Naive thymus-derived CD8-positive, alpha-beta T cell (primary cell): Measurements from ENCODE around the gene GTPBP2. TPM values are rescaled to one million over a fixed set of nuclear protein-coding genes. Genes with fewer than 3 reads are reported as not detected.

Experiments used
- ATAC-seq, 2 donors: fragments of 150-1000 bp; cut with Tn5 transposase in 1 of 2; sonication (Bioruptor Pico), chemical (Tn5 transposase) in 1 of 2; 1 replicate in 1 of 2; 2 replicates in 1 of 2; pipeline ENCODE4 v1.10.0; 2021; ENCODE audit warnings: mild to moderate bottlenecking in 2 of 2, moderate library complexity in 2 of 2
- POLR2A ChIA-PET: fragments of 350-600 bp; sonication (Branson Sonifier 250); formaldehyde crosslinking; loops from one replicate; lab custom pipeline; 2021; ENCODE audit warnings: antibody characterized with exemption; lab: Charles Lee
- DNase-seq, 10 donors: peaks; one replicate each; pipeline versions ENCODE4 v3.0.0 to v3.0.0-alpha.2; 2020 to 2022
- H3K27ac Mint-ChIP-seq, 10 donors: one replicate each; pipeline ENCODE4 v1.8.0; 2020 to 2022; ENCODE audit warnings: mild to moderate bottlenecking in 10 of 10, mixed read lengths in 10 of 10, moderate library complexity in 4 of 10, inconsistent platforms in 1 of 10
- H3K27me3 Mint-ChIP-seq, 5 donors: one replicate each; pipeline ENCODE4 v1.8.0; 2021 to 2022; ENCODE audit warnings: mixed read lengths in 5 of 5
- H3K36me3 Mint-ChIP-seq, 3 donors: one replicate each; pipeline ENCODE4 v1.8.0; 2020 to 2022; ENCODE audit warnings: mixed read lengths in 3 of 3, mild to moderate bottlenecking in 2 of 3, inconsistent platforms in 1 of 3
- H3K4me1 Mint-ChIP-seq, 4 donors: one replicate each; pipeline ENCODE4 v1.8.0; 2021 to 2022; ENCODE audit warnings: mixed read lengths in 4 of 4
- H3K4me3 Mint-ChIP-seq, 10 donors: one replicate each; pipeline ENCODE4 v1.8.0; 2020 to 2022; ENCODE audit warnings: mild to moderate bottlenecking in 10 of 10, mixed read lengths in 10 of 10, moderate library complexity in 6 of 10, inconsistent platforms in 1 of 10
- H3K9me3 Mint-ChIP-seq, 9 donors: one replicate each; pipeline ENCODE4 v1.8.0; 2020 to 2022; ENCODE audit warnings: mixed read lengths in 9 of 9, mild to moderate bottlenecking in 3 of 9, inconsistent platforms in 1 of 9, moderate library complexity in 1 of 9
- polyA plus RNA-seq, 3 donors: library from polyadenylated mRNA; unstranded; fragments of 300-500 nt; fragmentation: Illumina TruSeq; gene quantifications; one replicate each; pipeline ENCODE4 v1.2.3, GENCODE V29; 2021
- total RNA-seq, 8 experiments: library from RNA in 2 of 8; stranded (reverse) in 2 of 8; gene quantifications; one replicate each; pipeline ENCODE4 v1.2.3 and lab custom pipeline; 2021 to 2026

The GTPBP2 gene
- total RNA-seq, result 10 to 100 TPM; 71.6 to 75.7 TPM
- 1 to 10 TPM; 1.1 to 2.6 (median 1.7) TPM for polyA plus RNA-seq
- total RNA-seq (lab: John Stamatoyannopoulos, UW), result 50.7 to 83.0 (median 65.0) reads per million in 6 experiments

DNA sequence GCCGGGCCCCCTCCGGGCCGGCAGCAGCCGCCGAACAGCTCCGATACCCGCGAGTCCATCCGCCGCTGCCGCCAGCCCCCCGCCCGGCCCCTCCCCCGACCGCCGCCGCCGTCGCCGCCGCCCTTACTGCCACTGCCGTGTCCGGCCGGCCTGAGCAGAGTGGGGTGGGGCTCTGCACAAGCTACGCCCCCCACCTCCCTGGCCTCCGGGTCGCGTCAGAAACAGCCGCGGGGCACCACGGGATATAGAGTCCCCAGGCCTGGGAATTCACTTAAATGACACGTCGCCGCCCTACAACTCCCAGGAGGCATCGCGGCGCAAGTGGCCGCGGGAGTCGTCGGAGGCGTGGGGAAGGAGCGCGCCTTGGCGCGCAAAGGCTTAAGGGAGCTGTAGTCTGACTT lies at the start of gene GTPBP2:
Gene GTPBP2, minus strand, starts transcription at position 161 of the 401 bp plus-strand sequence. Its CDS starts 102 bp downstream, at position 59.
- peaks cover 0 to 26% (median 1%) of the 10 kb centered on the region in 3 donors for H3K36me3 Mint-ChIP-seq
- H3K4me3 Mint-ChIP-seq, result peak within 1 kb of the TSS; percentile 96 to 100 (median 99)
- DNase-seq (peak; percentile 86 to 97 (median 93)), ATAC-seq (peak; percentile 88 to 89)
- H3K4me1 Mint-ChIP-seq, result peaks cover 24 to 43% (median 40%) of the 10 kb centered on the region in 4 donors
- no peaks in the 10 kb centered on the region for H3K9me3 Mint-ChIP-seq
- POLR2A ChIA-PET, result interaction anchor here (0.8 to 2.0 kb wide), 14 partner anchors 11 to 618 kb away, joined by 3 to 8 read pairs (median 4); partner anchors contain the start of genes HSP90AB1, MRPS18A, POLH and RSPH9
- H3K27ac Mint-ChIP-seq, result peak within 1 kb of the TSS; percentile 95 to 98 (median 98)
- no peaks in the 10 kb centered on the region for H3K27me3 Mint-ChIP-seq

- POLR2A ChIA-PET, result no interaction called here
- ATAC-seq (no peak), DNase-seq (no peak)
- peak overlapping the region in 2 of 10 donors; percentile 38 to 39 for H3K27ac Mint-ChIP-seq
- peaks cover 7 to 20% (median 11%) of the 10 kb centered on the region in 4 donors for H3K4me1 Mint-ChIP-seq
- peaks cover 0 to 78% (median 11%) of the 10 kb centered on the region in 3 donors for H3K36me3 Mint-ChIP-seq
- no peak overlapping the region for H3K4me3 Mint-ChIP-seq
- H3K9me3 Mint-ChIP-seq, result no peaks in the 10 kb centered on the region
- H3K27me3 Mint-ChIP-seq, result no peaks in the 10 kb centered on the region
Observed at GRCh38 chr6:43678341-43678740, 49.3 kb upstream of the GTPBP2 start.

DNA sequence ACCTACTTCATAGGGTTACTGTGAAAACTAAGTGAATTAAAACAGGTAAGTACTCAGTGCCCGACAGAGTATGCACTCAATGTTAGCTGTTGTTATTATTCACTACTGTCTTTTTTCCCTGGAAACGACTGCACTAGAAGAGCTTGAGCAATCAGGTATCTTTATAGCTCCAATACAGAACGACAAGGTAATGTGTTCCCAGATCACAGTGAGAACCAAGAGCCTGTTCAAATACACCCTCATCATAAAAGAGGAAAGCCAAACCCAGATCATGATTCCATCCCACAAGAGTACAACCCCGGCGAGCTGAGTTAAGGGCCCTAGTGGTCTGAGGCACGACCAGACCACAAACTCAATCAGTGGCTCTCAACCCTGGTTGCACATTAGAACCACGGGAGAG lies 48.7 kb upstream of the GTPBP2 start:
- POLR2A ChIA-PET, result no interaction called here

GRCh38 chr6:43676962-43677606 lies 48.0 kb upstream of the GTPBP2 start:
- no peak for ATAC-seq
- no peak for DNase-seq
- Mint-ChIP-seq H3K27ac (peak overlapping the region in 1 of 10 donors; percentile 24), H3K36me3 (peaks cover 0 to 77% (median 11%) of the 10 kb centered on the region in 3 donors), H3K27me3 (no peaks in the 10 kb centered on the region), H3K4me3 (no peak overlapping the region), H3K4me1 (peaks cover 0 to 9% (median 1%) of the 10 kb centered on the region in 4 donors), H3K9me3 (no peaks in the 10 kb centered on the region)
- POLR2A ChIA-PET, result no interaction called here

More for the DNA sequence above, 48.7 kb upstream of the GTPBP2 start:
- Mint-ChIP-seq H3K27ac (no peak overlapping the region), H3K27me3 (no peaks in the 10 kb centered on the region), H3K4me1 (peaks cover 4 to 14% (median 5%) of the 10 kb centered on the region in 4 donors), H3K9me3 (no peaks in the 10 kb centered on the region), H3K4me3 (no peak overlapping the region), H3K36me3 (peaks cover 0 to 79% (median 11%) of the 10 kb centered on the region in 3 donors)
- ATAC-seq (no peak), DNase-seq (no peak)

DNA sequence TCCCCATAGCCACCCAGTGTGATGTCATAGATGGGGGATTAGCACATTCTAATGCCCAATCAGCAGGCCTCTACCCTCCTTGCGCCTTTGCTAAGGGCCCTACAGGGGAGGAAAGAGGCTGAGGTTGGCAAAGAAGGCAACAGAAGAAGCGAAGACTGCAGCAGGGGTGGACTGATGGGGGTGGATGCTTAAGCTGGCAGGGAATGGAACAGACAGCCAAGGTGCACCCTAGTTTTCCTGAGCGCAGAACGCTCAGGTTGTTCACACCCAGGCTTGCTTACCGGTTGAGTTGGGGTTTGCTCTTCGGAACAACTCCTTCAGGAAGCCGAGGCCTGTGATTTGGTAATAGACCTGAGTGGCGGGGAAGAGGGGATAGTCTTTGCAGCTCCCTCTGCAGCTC lies 45.9 kb upstream of the GTPBP2 start:
- H3K27ac Mint-ChIP-seq, result peak overlapping the region in 2 of 10 donors; percentile 4 to 74
- H3K36me3 Mint-ChIP-seq, result peaks cover 0 to 75% (median 10%) of the 10 kb centered on the region in 3 donors
- H3K27me3 Mint-ChIP-seq, result no peaks in the 10 kb centered on the region
- H3K4me1 Mint-ChIP-seq, result no peaks in the 10 kb centered on the region
- no peak for DNase-seq
- H3K9me3 Mint-ChIP-seq, result no peaks in the 10 kb centered on the region
- POLR2A ChIA-PET, result interaction anchor here (0.5 kb wide), 1 partner anchor 43 kb away, joined by 5 read pairs; no protein-coding TSS in a partner anchor
- H3K4me3 Mint-ChIP-seq, result no peak overlapping the region
- no peak for ATAC-seq

GRCh38 chr6:43674291-43674690 lies 45.2 kb upstream of the GTPBP2 start:
- peak overlapping the region in 4 of 10 donors; percentile 4 to 80 (median 70) for H3K27ac Mint-ChIP-seq
- peaks cover 0 to 69% (median 10%) of the 10 kb centered on the region in 3 donors for H3K36me3 Mint-ChIP-seq
- no peaks in the 10 kb centered on the region for H3K4me1 Mint-ChIP-seq
- H3K27me3 Mint-ChIP-seq, result no peaks in the 10 kb centered on the region
- ATAC-seq (no peak), DNase-seq (no peak)
- POLR2A ChIA-PET, result no interaction called here
- no peak overlapping the region for H3K4me3 Mint-ChIP-seq
- H3K9me3 Mint-ChIP-seq, result no peaks in the 10 kb centered on the region

DNA sequence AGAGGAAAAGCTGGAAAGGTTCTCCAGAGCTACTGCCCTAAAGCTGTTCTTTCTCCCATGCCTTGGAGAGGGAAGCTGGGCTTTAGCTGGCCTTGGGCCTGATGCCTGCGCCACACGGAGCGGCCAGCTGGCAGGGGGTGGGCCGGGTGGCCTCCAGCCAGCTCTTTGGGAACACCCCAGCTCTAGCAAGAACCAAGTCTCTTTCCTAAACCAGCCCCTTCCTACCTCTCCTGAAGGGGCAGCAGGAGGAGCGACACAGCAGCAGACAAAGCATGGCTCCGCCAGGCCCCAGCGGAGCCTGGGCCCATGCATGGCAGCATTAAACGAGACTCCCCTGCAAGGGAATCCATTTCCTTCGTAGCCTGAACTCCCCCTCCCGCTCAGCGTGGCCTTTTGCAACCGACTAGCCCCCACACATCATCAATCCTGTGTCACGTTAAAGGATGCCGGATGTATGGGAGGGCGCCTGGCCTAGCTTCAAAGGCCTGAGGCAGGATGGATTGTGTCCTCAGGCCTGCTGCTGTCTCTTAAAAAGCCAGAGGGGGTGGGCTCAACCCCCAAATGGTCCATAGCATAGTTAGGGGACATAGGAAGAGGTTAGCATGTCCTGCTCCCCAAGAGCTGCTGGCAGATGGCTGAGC lies 44.5 kb upstream of the GTPBP2 start:
- H3K4me1 Mint-ChIP-seq, result peaks cover 0 to 4% (median 0%) of the 10 kb centered on the region in 4 donors
- DNase-seq (no peak), ATAC-seq (no peak)
- no peaks in the 10 kb centered on the region for H3K9me3 Mint-ChIP-seq
- H3K27me3 Mint-ChIP-seq, result no peaks in the 10 kb centered on the region
- peaks cover 0 to 67% (median 10%) of the 10 kb centered on the region in 3 donors for H3K36me3 Mint-ChIP-seq
- POLR2A ChIA-PET, result interaction anchor here (0.7 to 1.6 kb wide), 2 partner anchors 14 to 1831 kb away, joined by 4 to 5 read pairs; partner anchors contain the start of gene MRPS18A
- no peak overlapping the region for H3K27ac Mint-ChIP-seq
- no peak overlapping the region for H3K4me3 Mint-ChIP-seq

DNA sequence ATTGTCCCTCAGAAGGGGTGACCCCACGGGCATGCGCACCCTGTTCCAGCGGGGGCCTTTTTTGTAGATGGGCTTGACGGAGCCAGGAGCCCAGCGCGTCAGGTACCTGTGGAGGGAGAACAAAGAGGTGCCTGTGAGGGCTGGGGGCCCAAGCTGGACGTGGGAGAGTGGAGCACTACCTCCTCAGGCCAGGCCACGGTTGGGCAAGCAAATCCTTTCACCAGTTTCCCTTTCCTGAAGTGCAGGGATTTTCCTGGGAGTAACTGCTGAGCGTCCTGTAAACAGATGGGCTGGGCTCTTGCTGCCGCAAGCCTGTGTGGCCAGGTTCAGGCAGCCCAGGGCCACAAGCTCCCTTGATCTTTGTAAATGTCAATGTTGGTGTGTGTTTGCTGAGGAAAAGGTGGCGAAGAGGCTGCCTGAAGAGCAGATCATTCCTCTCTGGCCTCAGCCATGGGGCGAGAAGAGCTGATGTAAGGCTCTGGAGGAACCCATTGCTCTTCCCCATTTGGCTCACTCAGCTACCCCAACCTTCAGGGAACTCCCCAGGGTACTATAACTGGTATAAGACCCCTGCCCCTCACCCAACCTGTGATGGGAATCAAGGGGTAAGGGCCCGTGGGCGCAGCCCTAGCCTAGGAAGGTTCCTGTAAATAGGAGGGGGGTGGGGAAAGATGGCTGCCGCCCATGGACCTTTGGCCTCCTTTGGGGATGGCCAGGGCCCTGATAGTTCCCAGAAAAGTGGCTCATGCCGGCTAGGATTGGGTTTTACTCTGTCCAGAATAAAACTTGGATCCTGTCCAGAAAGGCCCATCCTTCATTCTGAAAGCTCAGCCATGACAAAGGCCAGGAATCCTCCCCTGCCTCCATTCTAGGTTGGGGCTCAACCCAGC lies 43.0 kb upstream of the GTPBP2 start:
- peaks cover 0 to 56% (median 8%) of the 10 kb centered on the region in 3 donors for H3K36me3 Mint-ChIP-seq
- POLR2A ChIA-PET, result interaction anchor here (1.2 to 1.6 kb wide), 2 partner anchors 16 to 64 kb away, joined by 3 to 4 read pairs; partner anchors contain the start of gene MRPS18A
- DNase-seq (no peak), ATAC-seq (no peak)
- H3K27ac Mint-ChIP-seq, result peak overlapping the region in 2 of 10 donors; percentile 56 to 76
- H3K4me1 Mint-ChIP-seq, result peaks cover 3 to 18% (median 13%) of the 10 kb centered on the region in 4 donors
- H3K9me3 Mint-ChIP-seq, result no peaks in the 10 kb centered on the region
- no peak overlapping the region for H3K4me3 Mint-ChIP-seq
- no peaks in the 10 kb centered on the region for H3K27me3 Mint-ChIP-seq

DNA sequence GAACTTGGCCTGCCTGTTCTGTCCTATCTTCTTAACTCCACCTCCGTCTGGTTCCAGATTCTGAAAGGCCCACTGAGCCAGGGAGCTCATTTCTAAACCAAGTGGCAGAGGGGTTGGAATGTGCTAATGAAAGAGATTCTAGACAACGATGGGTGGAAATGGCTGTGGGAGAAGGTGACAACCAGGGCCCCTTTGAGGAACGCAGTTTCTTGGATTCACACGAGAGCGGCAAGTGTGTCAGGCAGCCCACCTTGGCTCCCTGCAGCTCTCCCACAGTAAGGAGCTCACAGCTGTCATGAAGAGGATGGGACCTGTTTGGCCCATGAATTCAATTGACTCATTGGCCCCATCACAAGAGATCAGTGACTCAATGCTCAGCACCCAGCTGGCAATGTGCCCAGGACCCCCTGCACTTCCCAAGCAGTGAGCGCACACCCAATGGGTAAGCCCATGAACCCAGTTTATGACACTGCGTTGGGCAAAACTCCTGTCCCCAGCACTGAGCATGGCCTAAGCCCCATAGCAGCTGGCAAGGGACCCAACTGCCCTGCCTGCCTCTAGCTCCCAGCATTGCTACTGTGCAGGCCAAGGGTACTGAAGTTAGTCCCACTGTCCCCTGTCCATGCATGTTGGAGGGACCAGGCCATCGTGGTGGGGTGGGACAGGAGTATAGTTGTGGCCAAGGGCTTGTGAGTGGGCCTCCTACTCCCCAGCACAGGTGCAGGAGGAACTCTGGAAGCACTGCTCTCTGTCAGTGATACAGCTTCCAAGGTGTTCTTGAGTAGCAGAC lies 42.1 kb upstream of the GTPBP2 start:
- H3K27me3 Mint-ChIP-seq, result no peaks in the 10 kb centered on the region
- peaks cover 0 to 50% (median 8%) of the 10 kb centered on the region in 3 donors for H3K36me3 Mint-ChIP-seq
- no peak for DNase-seq
- POLR2A ChIA-PET, result interaction anchor here (1.1 to 1.2 kb wide), 2 partner anchors 10 to 63 kb away, joined by 3 read pairs; no protein-coding TSS in a partner anchor
- H3K27ac Mint-ChIP-seq, result peak overlapping the region in 2 of 10 donors; percentile 13 to 76
- H3K4me1 Mint-ChIP-seq, result peaks cover 3 to 22% (median 15%) of the 10 kb centered on the region in 4 donors
- no peak for ATAC-seq
- no peaks in the 10 kb centered on the region for H3K9me3 Mint-ChIP-seq
- no peak overlapping the region for H3K4me3 Mint-ChIP-seq

DNA sequence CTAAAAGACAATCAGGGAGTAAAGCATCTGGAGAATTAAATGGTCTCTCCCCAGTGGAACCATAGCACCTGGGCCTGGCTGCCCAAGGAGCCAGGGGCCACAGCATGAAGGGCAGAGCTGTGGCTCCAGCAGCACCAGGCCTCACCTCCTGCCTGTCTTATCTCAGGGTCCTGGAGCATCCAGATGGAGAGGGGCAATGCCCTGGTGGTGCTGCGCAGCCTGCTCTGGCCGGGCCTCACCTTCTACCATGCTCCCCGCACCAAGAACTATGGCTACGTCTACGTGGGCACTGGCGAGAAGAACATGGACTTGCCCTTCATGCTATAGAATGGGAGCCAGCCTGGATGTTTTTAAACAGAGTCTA lies 41.5 kb upstream of the GTPBP2 start:
- Mint-ChIP-seq H3K27me3 (no peaks in the 10 kb centered on the region), H3K36me3 (peaks cover 0 to 44% (median 8%) of the 10 kb centered on the region in 3 donors), H3K4me1 (peaks cover 3 to 22% (median 15%) of the 10 kb centered on the region in 4 donors), H3K9me3 (no peaks in the 10 kb centered on the region), H3K27ac (peak overlapping the region in 4 of 10 donors; percentile 13 to 61 (median 34)), H3K4me3 (no peak overlapping the region)
- POLR2A ChIA-PET, result interaction anchor here (1.1 to 1.2 kb wide), 2 partner anchors 11 to 63 kb away, joined by 3 read pairs; no protein-coding TSS in a partner anchor
- ATAC-seq (no peak), DNase-seq (no peak)

GRCh38 chr6:43669922-43670622 lies 41.0 kb upstream of the GTPBP2 start:
- H3K27ac Mint-ChIP-seq, result peak overlapping the region in 5 of 10 donors; percentile 19 to 61 (median 40)
- H3K4me1 Mint-ChIP-seq, result peaks cover 3 to 22% (median 15%) of the 10 kb centered on the region in 4 donors
- H3K4me3 Mint-ChIP-seq, result no peak overlapping the region
- peaks cover 0 to 39% (median 8%) of the 10 kb centered on the region in 3 donors for H3K36me3 Mint-ChIP-seq
- POLR2A ChIA-PET, result interaction anchor here (1.1 kb wide), 1 partner anchor 12 kb away, joined by 3 read pairs; no protein-coding TSS in a partner anchor
- DNase-seq (no peak), ATAC-seq (no peak)
- H3K27me3 Mint-ChIP-seq, result no peaks in the 10 kb centered on the region
- H3K9me3 Mint-ChIP-seq, result no peaks in the 10 kb centered on the region
